GM12875 (cell line): ENCODE data around the gene B3GLCT.

Source experiments
- H3K4me3 ChIP-seq: one replicate; pipeline ENCODE4 v1.5.1; 2011; ENCODE audit warnings: low read depth, low read length, control low read depth
- CTCF ChIP-seq: IDR thresholded peaks from 2 replicates; pipeline ENCODE4 v1.5.1; 2011; ENCODE audit warnings: low read depth, mild to moderate bottlenecking, control low read depth, inconsistent platforms, low read length, moderate library complexity, borderline replicate concordance; ENCODE audit not compliant: insufficient read depth

B3GLCT gene

GRCh38 chr13:31227870-31228269 lies 28.1 kb downstream of the B3GLCT start:
- H3K4me3 ChIP-seq = no peak overlapping the region
- no peak for TF ChIP-seq CTCF

- peak; percentile 19; the same call in 1 of the 2 replicates for TF ChIP-seq CTCF
- no peak overlapping the region for H3K4me3 ChIP-seq
Observed at GRCh38 chr13:31234729-31235128, 35.0 kb downstream of the B3GLCT start.

- H3K4me3 ChIP-seq = no peak overlapping the region
- TF ChIP-seq CTCF = peak; percentile 27; the same call in 1 of the 2 replicates
Observed at GRCh38 chr13:31236211-31236786, 36.5 kb downstream of the B3GLCT start.

- no peak for TF ChIP-seq CTCF
- H3K4me3 ChIP-seq = no peak overlapping the region
Observed at GRCh38 chr13:31240921-31241320, 41.1 kb downstream of the B3GLCT start.

GRCh38 chr13:31242367-31242766 lies 42.6 kb downstream of the B3GLCT start:
- no peak overlapping the region for H3K4me3 ChIP-seq
- no peak for TF ChIP-seq CTCF

GRCh38 chr13:31242916-31243315 lies 43.1 kb downstream of the B3GLCT start:
- TF ChIP-seq CTCF = no peak
- no peak overlapping the region for H3K4me3 ChIP-seq

GRCh38 chr13:31245598-31246373 lies 46.0 kb downstream of the B3GLCT start:
- no peak for TF ChIP-seq CTCF
- H3K4me3 ChIP-seq = no peak overlapping the region
